H1 (cell line): Measurements from ENCODE around the gene SPEN. TPM values are rescaled to one million over a fixed set of nuclear protein-coding genes. Genes with fewer than 3 reads are reported as not detected.

Source experiments
- KDM4A ChIP-seq: IDR thresholded peaks from one replicate; pipeline ENCODE4 v1.7.1; 2012; ENCODE audit warnings: low read depth, mild to moderate bottlenecking, moderate library complexity, low read length, inconsistent platforms; ENCODE audit not compliant: severe bottlenecking
- POLR2AphosphoS5 ChIP-seq: IDR thresholded peaks from 2 replicates; pipeline ENCODE4 v1.6.1; 2011; ENCODE audit warnings: low read depth, low read length
- polyA plus RNA-seq, 7 experiments: library from polyadenylated mRNA; depleted of rRNA in 3 of 7; stranded (reverse) in 5 of 7; unstranded in 2 of 7; fragments of >200 nt in 5 of 7; fragments of 200-250 nt in 2 of 7; gene quantifications; 1 replicate in 5 of 7; 2 replicates in 1 of 7; 4 replicates in 1 of 7; pipeline versions ENCODE4 v1.2.1 to v1.2.3, GENCODE V29; 2011 to 2013; ENCODE audit warnings: missing spikeins in 2 of 7, mixed read lengths in 2 of 7
- total RNA-seq: library from RNA; stranded (reverse); fragmentation: NEBNext Ultra II Directional; extraction: Animal tissue kit (Norgen Biotek cat#: 25700); gene quantifications from 2 replicates; pipeline ENCODE4 v1.2.1, GENCODE V29; 2021

SPEN gene
- total and polyA plus RNA-seq, 2 of the 8 experiments (the other 6 are each of a cell fraction or from before 2014, with no cell fraction given) = 12.5 to 52.1 TPM

DNA sequence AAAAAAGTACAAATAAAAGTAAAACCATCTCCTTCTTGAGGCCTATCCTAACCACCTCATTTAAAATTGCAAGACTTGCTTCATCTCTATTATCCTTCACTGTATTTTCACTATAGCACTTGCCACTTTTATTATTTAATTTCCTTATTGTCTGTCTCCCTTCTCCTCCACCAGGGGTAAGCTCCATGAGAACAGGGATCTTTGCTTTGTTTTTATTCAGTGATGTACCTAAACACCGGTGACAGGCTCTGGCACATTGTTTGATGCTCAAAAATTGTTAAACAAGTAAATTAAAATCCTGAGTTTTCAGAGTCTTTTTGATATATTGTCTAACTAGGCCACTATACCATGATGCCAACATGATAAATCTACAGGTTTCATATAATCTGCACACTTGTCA lies 17.2 kb upstream of the SPEN start (continued):
- no peak for TF ChIP-seq POLR2AphosphoS5
- no peak for TF ChIP-seq KDM4A
